ENCODE measurements around the gene SBF2.

GRCh38 chr11:9858822-9859221, 435.2 kb downstream of the SBF2 start:
- no peak for TF ChIP-seq CTCF (optimal IDR thresholded peaks at IDR 0.05 in 1 of 3, IDR thresholded peaks at IDR 0.05 in 1 of 3, conservative IDR thresholded peaks at IDR 0.05 in 1 of 3; ENCODE audit: extremely low read depth in 1 of 3, insufficient read depth in 2 of 3, low read length in 3 of 3)
- TF ChIP-seq EZH2 (IDR thresholded peaks at IDR 0.05; ENCODE audit: low read length) = no peak

All from keratinocyte (primary cell).